Measurements from ENCODE around the gene S100A14.

The S100A14 gene

GRCh38 chr1:153606194-153606593, 9.9 kb downstream of the S100A14 start:
- peaks cover 38% of the 10 kb centered on the region for H3K4me1 Mint-ChIP-seq
- no peak overlapping the region for H3K4me3 Mint-ChIP-seq
- TF ChIP-seq CTCF (IDR thresholded peaks at IDR 0.05; ENCODE audit: unreplicated experiment in 3 of 3) = no peak
- peak overlapping the region in 1 of 3 experiments; percentile 67 for H3K27ac Mint-ChIP-seq
- peaks cover 7% of the 10 kb centered on the region for H3K36me3 Mint-ChIP-seq (ENCODE audit: low read depth)
- no peaks in the 10 kb centered on the region for H3K27me3 Mint-ChIP-seq (ENCODE audit: low read depth)
- no peaks in the 10 kb centered on the region for H3K9me3 Mint-ChIP-seq

GRCh38 chr1:153602749-153603148, 13.4 kb downstream of the S100A14 start:
- no peaks in the 10 kb centered on the region for H3K9me3 Mint-ChIP-seq
- peaks cover 19% of the 10 kb centered on the region for H3K4me1 Mint-ChIP-seq
- no peak overlapping the region for H3K27ac Mint-ChIP-seq
- H3K27me3 Mint-ChIP-seq (ENCODE audit: low read depth) = peaks cover 1% of the 10 kb centered on the region
- no peak for TF ChIP-seq CTCF (IDR thresholded peaks at IDR 0.05; ENCODE audit: unreplicated experiment in 3 of 3)
- H3K4me3 Mint-ChIP-seq = no peak overlapping the region
- peaks cover 7% of the 10 kb centered on the region for H3K36me3 Mint-ChIP-seq (ENCODE audit: low read depth)

- Mint-ChIP-seq H3K4me3 (no peak overlapping the region), H3K9me3 (no peaks in the 10 kb centered on the region), H3K4me1 (peaks cover 11% of the 10 kb centered on the region), H3K36me3 (ENCODE audit: low read depth) (no peaks in the 10 kb centered on the region), H3K27me3 (ENCODE audit: low read depth) (peaks cover 3% of the 10 kb centered on the region), H3K27ac (no peak overlapping the region)
- no peak for TF ChIP-seq CTCF (IDR thresholded peaks at IDR 0.05; ENCODE audit: unreplicated experiment in 3 of 3)
Observed at GRCh38 chr1:153599847-153600246, 16.3 kb downstream of the S100A14 start.

GRCh38 chr1:153598309-153599172, 17.6 kb downstream of the S100A14 start:
- peak overlapping the region in 2 of 3 experiments; percentile 52 to 87 for H3K27ac Mint-ChIP-seq
- no peak for TF ChIP-seq CTCF (IDR thresholded peaks at IDR 0.05; ENCODE audit: unreplicated experiment in 3 of 3)
- peaks cover 11% of the 10 kb centered on the region for H3K4me1 Mint-ChIP-seq

GRCh38 chr1:153597206-153597605, 18.9 kb downstream of the S100A14 start:
- no peak overlapping the region for H3K4me3 Mint-ChIP-seq
- no peaks in the 10 kb centered on the region for H3K9me3 Mint-ChIP-seq
- no peaks in the 10 kb centered on the region for H3K36me3 Mint-ChIP-seq (ENCODE audit: low read depth)
- H3K4me1 Mint-ChIP-seq = peaks cover 13% of the 10 kb centered on the region
- no peak overlapping the region for H3K27ac Mint-ChIP-seq
- TF ChIP-seq CTCF (IDR thresholded peaks at IDR 0.05; ENCODE audit: unreplicated experiment in 3 of 3) = no peak
- peaks cover 3% of the 10 kb centered on the region for H3K27me3 Mint-ChIP-seq (ENCODE audit: low read depth)

More at GRCh38 chr1:153598309-153599172, 17.6 kb downstream of the S100A14 start:
- no peak overlapping the region for H3K4me3 Mint-ChIP-seq
- H3K27me3 Mint-ChIP-seq (ENCODE audit: low read depth) = peaks cover 3% of the 10 kb centered on the region
- H3K9me3 Mint-ChIP-seq = no peaks in the 10 kb centered on the region
- H3K36me3 Mint-ChIP-seq (ENCODE audit: low read depth) = no peaks in the 10 kb centered on the region

GRCh38 chr1:153592748-153593147, 23.4 kb downstream of the S100A14 start:
- H3K27me3 Mint-ChIP-seq (ENCODE audit: low read depth) = peaks cover 2% of the 10 kb centered on the region
- peak overlapping the region; percentile 55 to 65 (median 65) for H3K27ac Mint-ChIP-seq
- H3K4me1 Mint-ChIP-seq = peaks cover 7% of the 10 kb centered on the region
- H3K36me3 Mint-ChIP-seq (ENCODE audit: low read depth) = no peaks in the 10 kb centered on the region
- H3K4me3 Mint-ChIP-seq = no peak overlapping the region
- no peak for TF ChIP-seq CTCF (IDR thresholded peaks at IDR 0.05; ENCODE audit: unreplicated experiment in 3 of 3)
- H3K9me3 Mint-ChIP-seq = no peaks in the 10 kb centered on the region
